HEK293 (cell line): ENCODE data around the gene MCM7.

Experiments used
- CTCF ChIA-PET: fragments of 350-600 bp; formaldehyde crosslinking; extraction: SDS; loops from one replicate; lab custom pipeline; 2021; ENCODE audit warnings: antibody characterized with exemption; lab: Yijun Ruan, JAX
- POLR2A ChIA-PET: fragments of 300-600 bp; formaldehyde crosslinking; extraction: SDS; loops from one replicate; lab custom pipeline; 2020; ENCODE audit warnings: antibody characterized with exemption, inconsistent platforms; lab: Yijun Ruan, JAX
- H3K27ac ChIP-seq: fragments of 200-500 bp; sonication (Bioruptor generic); 2 replicates; pipeline ENCODE4 v1.5.1; 2014; ENCODE audit warnings: low read depth, low read length, control low read depth, inconsistent platforms; ENCODE audit errors: extremely low read depth
- H3K36me3 ChIP-seq, 2 experiments: fragments of 200-500 bp in 1 of 2; sonication (Bioruptor generic) in 1 of 2; 1 replicate in 1 of 2; 2 replicates in 1 of 2; pipeline ENCODE4 v1.5.1; 2014 to 2017; ENCODE audit warnings: inconsistent platforms in 2 of 2, low read length in 2 of 2; ENCODE audit not compliant: control insufficient read depth in 2 of 2, insufficient read depth in 1 of 2
- H3K4me1 ChIP-seq: fragments of 200-500 bp; sonication (Bioruptor generic); 2 replicates; pipeline ENCODE4 v1.5.1; 2014; ENCODE audit warnings: mild to moderate bottlenecking, low read length, inconsistent platforms; ENCODE audit not compliant: control insufficient read depth, insufficient read depth
- H3K4me3 ChIP-seq: 2 replicates; pipeline ENCODE4 v1.5.1; 2011; ENCODE audit warnings: low read depth, mild to moderate bottlenecking, control low read depth, low read length, moderate library complexity
- H3K9me3 ChIP-seq: fragments of 200-500 bp; sonication (Bioruptor generic); 2 replicates; pipeline ENCODE4 v1.5.1; 2014; ENCODE audit warnings: low read depth, low read length, inconsistent platforms; ENCODE audit not compliant: control insufficient read depth, insufficient read depth
- IKZF3 ChIP-seq: fragments of 450-650 bp; IDR thresholded peaks from 2 replicates; pipeline ENCODE4 v1.5.0; 2018; ENCODE audit warnings: missing biosample characterization, mild to moderate bottlenecking, missing genetic modification characterization, moderate library complexity
- KLF16 ChIP-seq: fragments of 450-650 bp; formaldehyde crosslinking; IDR thresholded peaks from 2 replicates; pipeline ENCODE4 v1.5.1; 2017; ENCODE audit warnings: missing biosample characterization, missing genetic modification characterization
- KLF9 ChIP-seq: fragments of 450-650 bp; formaldehyde crosslinking; IDR thresholded peaks from 2 replicates; pipeline ENCODE4 v1.5.1; 2016; ENCODE audit warnings: missing biosample characterization, missing genetic modification characterization, low read depth
- ZBTB26 ChIP-seq: fragments of 450-650 bp; formaldehyde crosslinking; optimal IDR thresholded peaks from 2 replicates; pipeline ENCODE3; 2016; ENCODE audit warnings: missing biosample characterization, mild to moderate bottlenecking, missing genetic modification characterization
- ZBTB8A ChIP-seq: fragments of 450-650 bp; formaldehyde crosslinking; IDR thresholded peaks from 2 replicates; pipeline ENCODE4 v1.5.1; 2016; ENCODE audit warnings: missing biosample characterization, missing genetic modification characterization
- ZFHX2 ChIP-seq: fragments of 450-650 bp; formaldehyde crosslinking; conservative IDR thresholded peaks from 2 replicates; pipeline ENCODE4 v1.5.1; 2016; ENCODE audit warnings: missing biosample characterization, missing genetic modification characterization
- ZNF10 ChIP-seq: fragments of 450-650 bp; formaldehyde crosslinking; IDR thresholded peaks from 2 replicates; pipeline ENCODE4 v1.5.1; 2017; ENCODE audit warnings: missing biosample characterization, missing genetic modification characterization
- ZNF138 ChIP-seq: fragments of 450-650 bp; formaldehyde crosslinking; IDR thresholded peaks from 2 replicates; pipeline ENCODE4 v1.5.1; 2016; ENCODE audit warnings: missing biosample characterization, missing genetic modification characterization, borderline replicate concordance
- ZNF221 ChIP-seq: fragments of 450-650 bp; formaldehyde crosslinking; IDR thresholded peaks from 2 replicates; pipeline ENCODE4 v1.5.1; 2017; ENCODE audit warnings: missing biosample characterization, missing genetic modification characterization, borderline replicate concordance
- ZNF398 ChIP-seq: fragments of 450-650 bp; formaldehyde crosslinking; IDR thresholded peaks from 2 replicates; pipeline ENCODE4 v1.5.1; 2017; ENCODE audit warnings: missing biosample characterization, missing genetic modification characterization
- ZNF416 ChIP-seq: fragments of 450-650 bp; formaldehyde crosslinking; IDR thresholded peaks from 2 replicates; pipeline ENCODE4 v1.5.1; 2016; ENCODE audit warnings: missing biosample characterization, missing genetic modification characterization
- ZNF473 ChIP-seq: fragments of 450-650 bp; formaldehyde crosslinking; IDR thresholded peaks from 2 replicates; pipeline ENCODE4 v1.5.1; 2017; ENCODE audit warnings: missing biosample characterization, missing genetic modification characterization
- ZNF48 ChIP-seq: fragments of 450-650 bp; formaldehyde crosslinking; IDR thresholded peaks from 2 replicates; pipeline ENCODE4 v1.5.1; 2016; ENCODE audit warnings: missing biosample characterization, missing genetic modification characterization
- ZNF580 ChIP-seq: fragments of 450-650 bp; formaldehyde crosslinking; IDR thresholded peaks from 2 replicates; pipeline ENCODE4 v1.5.1; 2016; ENCODE audit warnings: missing biosample characterization, missing genetic modification characterization
- ZNF600 ChIP-seq: fragments of 450-650 bp; formaldehyde crosslinking; IDR thresholded peaks from 2 replicates; pipeline ENCODE4 v1.5.1; 2016; ENCODE audit warnings: missing biosample characterization, missing genetic modification characterization
- ZNF658 ChIP-seq: fragments of 450-650 bp; formaldehyde crosslinking; IDR thresholded peaks from 2 replicates; pipeline ENCODE4; 2016; ENCODE audit warnings: missing biosample characterization, missing genetic modification characterization
- ZNF701 ChIP-seq: fragments of 450-650 bp; formaldehyde crosslinking; IDR thresholded peaks from 2 replicates; pipeline ENCODE4 v1.5.1; 2016; ENCODE audit warnings: missing biosample characterization, missing genetic modification characterization
- ZSCAN16 ChIP-seq: fragments of 450-650 bp; formaldehyde crosslinking; IDR thresholded peaks from 2 replicates; pipeline ENCODE4 v1.5.1; 2016; ENCODE audit warnings: missing biosample characterization, missing genetic modification characterization
- ZXDB ChIP-seq: fragments of 450-650 bp; formaldehyde crosslinking; IDR thresholded peaks from 2 replicates; pipeline ENCODE4 v1.5.1; 2016; ENCODE audit warnings: missing biosample characterization, missing genetic modification characterization
- TF ChIP-seq, protein P1 (sequence below): fragments of 450-650 bp; formaldehyde crosslinking; IDR thresholded peaks from 2 replicates; pipeline ENCODE4 v1.5.1; 2016; ENCODE audit warnings: missing biosample characterization, missing genetic modification characterization, low read depth
- TF ChIP-seq, protein P2 (sequence below): fragments of 450-650 bp; formaldehyde crosslinking; IDR thresholded peaks from 2 replicates; pipeline ENCODE4 v1.5.1; 2016; ENCODE audit warnings: missing biosample characterization, missing genetic modification characterization

Gene MCM7

GRCh38 chr7:100098913-100099312 lies 2.3 kb downstream of the MCM7 start:
- ChIA-PET POLR2A (interaction anchor here (4.4 kb wide), 1 partner anchor 9 kb away, joined by 115 read pairs; the partner anchor contains the start of gene COPS6), CTCF (no interaction called here)
- Histone ChIP-seq H3K9me3 (no peaks in the 10 kb centered on the region), H3K27ac (peak overlapping the region; percentile 34), H3K36me3 (peaks cover 60 to 71% of the 10 kb centered on the region in 2 experiments), H3K4me3 (peak overlapping the region; percentile 8; the same call in 1 of the 2 replicates), H3K4me1 (no peaks in the 10 kb centered on the region)
- TF ChIP-seq ZBTB26 (no peak), ZNF658 (tag by site-specific recombination) (no peak), ZNF138 (no peak), KLF9 (tag by site-specific recombination) (no peak), ZNF416 (no peak), ZXDB (tag by site-specific recombination) (no peak), ZSCAN16 (no peak)
- TF ChIP-seq, protein P1, sequence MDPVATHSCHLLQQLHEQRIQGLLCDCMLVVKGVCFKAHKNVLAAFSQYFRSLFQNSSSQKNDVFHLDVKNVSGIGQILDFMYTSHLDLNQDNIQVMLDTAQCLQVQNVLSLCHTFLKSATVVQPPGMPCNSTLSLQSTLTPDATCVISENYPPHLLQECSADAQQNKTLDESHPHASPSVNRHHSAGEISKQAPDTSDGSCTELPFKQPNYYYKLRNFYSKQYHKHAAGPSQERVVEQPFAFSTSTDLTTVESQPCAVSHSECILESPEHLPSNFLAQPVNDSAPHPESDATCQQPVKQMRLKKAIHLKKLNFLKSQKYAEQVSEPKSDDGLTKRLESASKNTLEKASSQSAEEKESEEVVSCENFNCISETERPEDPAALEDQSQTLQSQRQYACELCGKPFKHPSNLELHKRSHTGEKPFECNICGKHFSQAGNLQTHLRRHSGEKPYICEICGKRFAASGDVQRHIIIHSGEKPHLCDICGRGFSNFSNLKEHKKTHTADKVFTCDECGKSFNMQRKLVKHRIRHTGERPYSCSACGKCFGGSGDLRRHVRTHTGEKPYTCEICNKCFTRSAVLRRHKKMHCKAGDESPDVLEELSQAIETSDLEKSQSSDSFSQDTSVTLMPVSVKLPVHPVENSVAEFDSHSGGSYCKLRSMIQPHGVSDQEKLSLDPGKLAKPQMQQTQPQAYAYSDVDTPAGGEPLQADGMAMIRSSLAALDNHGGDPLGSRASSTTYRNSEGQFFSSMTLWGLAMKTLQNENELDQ = no peak

- H3K27ac ChIP-seq = peak overlapping the region; percentile 26; the same call in 1 of the 2 replicates
- POLR2A ChIA-PET = interaction anchor here (0.8 to 1.0 kb wide), 2 partner anchors 13 to 17 kb away, joined by 3 read pairs; no protein-coding TSS in a partner anchor
- H3K9me3 ChIP-seq = no peaks in the 10 kb centered on the region
- no peak overlapping the region for H3K4me3 ChIP-seq
- CTCF ChIA-PET = interaction anchor here (0.9 to 1.5 kb wide), 3 partner anchors 13 to 312 kb away, joined by 3 to 4 read pairs (median 3); no protein-coding TSS in a partner anchor
- no peak for TF ChIP-seq KLF16 (tag by site-specific recombination)
- TF ChIP-seq ZFHX2 (tag by site-specific recombination) = no peak
- no peak for TF ChIP-seq ZNF701
- TF ChIP-seq ZNF221 (tag by site-specific recombination) = no peak
- TF ChIP-seq ZXDB (tag by site-specific recombination) = no peak
- no peak for TF ChIP-seq ZNF473 (tag by site-specific recombination)
- TF ChIP-seq ZNF48 (tag by site-specific recombination) = no peak
- TF ChIP-seq ZNF600 (tag by site-specific recombination) = peak; percentile 31; the same call in 1 of the 2 replicates
- no peak for TF ChIP-seq ZNF580 (tag by site-specific recombination)
- H3K4me1 ChIP-seq = no peaks in the 10 kb centered on the region
- H3K36me3 ChIP-seq = peaks cover 55 to 94% of the 10 kb centered on the region in 2 experiments
These were observed 5.5 kb downstream of the MCM7 start for GRCh38 chr7:100095704-100096103.

- no peaks in the 10 kb centered on the region for H3K9me3 ChIP-seq
- ChIA-PET POLR2A (interaction anchor here (0.8 to 1.0 kb wide), 3 partner anchors 13 to 63 kb away, joined by 3 to 5 read pairs (median 3); partner anchors contain the start of gene TRAPPC14), CTCF (interaction anchor here (0.6 to 1.5 kb wide), 4 partner anchors 13 to 312 kb away, joined by 3 to 4 read pairs (median 3); no protein-coding TSS in a partner anchor)
- no peaks in the 10 kb centered on the region for H3K4me1 ChIP-seq
- TF ChIP-seq ZBTB8A (tag by site-specific recombination) (peak; percentile 75), ZNF10 (tag by site-specific recombination) (peak; percentile 87), ZNF398 (no peak), IKZF3 (tag by site-specific recombination) (0 out of 2 replicates have a peak, but pooled peaks have one; percentile 11)
- TF ChIP-seq, protein P2, sequence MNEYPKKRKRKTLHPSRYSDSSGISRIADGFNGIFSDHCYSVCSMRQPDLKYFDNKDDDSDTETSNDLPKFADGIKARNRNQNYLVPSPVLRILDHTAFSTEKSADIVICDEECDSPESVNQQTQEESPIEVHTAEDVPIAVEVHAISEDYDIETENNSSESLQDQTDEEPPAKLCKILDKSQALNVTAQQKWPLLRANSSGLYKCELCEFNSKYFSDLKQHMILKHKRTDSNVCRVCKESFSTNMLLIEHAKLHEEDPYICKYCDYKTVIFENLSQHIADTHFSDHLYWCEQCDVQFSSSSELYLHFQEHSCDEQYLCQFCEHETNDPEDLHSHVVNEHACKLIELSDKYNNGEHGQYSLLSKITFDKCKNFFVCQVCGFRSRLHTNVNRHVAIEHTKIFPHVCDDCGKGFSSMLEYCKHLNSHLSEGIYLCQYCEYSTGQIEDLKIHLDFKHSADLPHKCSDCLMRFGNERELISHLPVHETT (tag by site-specific recombination) = peak; percentile 10; the same call in 1 of the 2 replicates
- H3K27ac ChIP-seq = no peak overlapping the region
- H3K36me3 ChIP-seq = peaks cover 56 to 98% of the 10 kb centered on the region in 2 experiments
- no peak overlapping the region for H3K4me3 ChIP-seq
These were observed 5.9 kb downstream of the MCM7 start for GRCh38 chr7:100095289-100095688.
